Erythroblast (primary cell): ENCODE data around the gene CCDC90B.

Experiments used
- GATA1 ChIP-seq: IDR thresholded peaks from 2 replicates; pipeline ENCODE4 v1.6.1; 2011; ENCODE audit warnings: low read depth, mild to moderate bottlenecking, control low read depth, low read length, moderate library complexity
- POLR2A ChIP-seq: IDR thresholded peaks from 2 replicates; pipeline ENCODE4 v1.6.1; 2011; ENCODE audit warnings: mild to moderate bottlenecking, low read length

- TF ChIP-seq POLR2A (no peak), GATA1 (no peak)
Observed at GRCh38 chr11:83259559-83259958, 26.6 kb downstream of the CCDC90B start.
